K562 (cell line): Measurements from ENCODE around the gene ZNF709. TPM values are rescaled to one million over a fixed set of nuclear protein-coding genes. Genes with fewer than 3 reads are reported as not detected.

Experiments
- CHAMP1 ChIP-seq: fragments of 450-650 bp; IDR thresholded peaks from 2 replicates; pipeline ENCODE4 v1.6.1; 2016; ENCODE audit warnings: mild to moderate bottlenecking
- ID3 ChIP-seq, 2 experiments: fragments of 250-450 bp in 1 of 2; fragments of 450-650 bp in 1 of 2; sonication (Bioruptor Pico) in 1 of 2; IDR thresholded peaks; 2 replicates each; pipeline versions ENCODE4 v1.6.1 to v1.8.0; 2016 to 2021; ENCODE audit warnings: mild to moderate bottlenecking in 2 of 2, moderate library complexity in 2 of 2, missing compliant biosample characterization in 1 of 2, missing genetic modification characterization in 1 of 2
- MBD2 ChIP-seq: sonication (generic); IDR thresholded peaks from 2 replicates; pipeline ENCODE4 v1.6.1; 2016; ENCODE audit warnings: low read depth, borderline replicate concordance
- MYC ChIP-seq, 2 experiments: fragments of 250-450 bp in 1 of 2; sonication (Bioruptor Pico) in 1 of 2; IDR thresholded peaks; 2 replicates each; pipeline versions ENCODE4 v1.5.1 to v1.6.1; 2012 to 2021; ENCODE audit warnings: low read depth in 2 of 2, borderline replicate concordance in 1 of 2, improper control_type of control experiment in 1 of 2, low read length in 1 of 2, mild to moderate bottlenecking in 1 of 2, moderate library complexity in 1 of 2
- NRF1 ChIP-seq, 2 experiments: fragments of 450-650 bp; IDR thresholded peaks in 1 of 2; conservative IDR thresholded peaks in 1 of 2; 2 replicates each; pipeline ENCODE4 v1.6.1; 2014; ENCODE audit warnings: mild to moderate bottlenecking in 2 of 2
- POLR2G ChIP-seq: fragments of 200-400 bp; formaldehyde crosslinking; IDR thresholded peaks from 2 replicates; pipeline ENCODE4 v1.6.1; 2017; ENCODE audit warnings: low read depth, mild to moderate bottlenecking, antibody characterized with exemption, low read length, moderate library complexity
- PTBP1 ChIP-seq: fragments of 200-400 bp; formaldehyde crosslinking; IDR thresholded peaks from 2 replicates; pipeline ENCODE4 v1.6.1; 2017; ENCODE audit warnings: low read depth, low read length
- RREB1 ChIP-seq: fragments of 250-450 bp; sonication (Bioruptor Pico); IDR thresholded peaks from 2 replicates; pipeline ENCODE4 v1.4.0; 2020
- SNAPC5 ChIP-seq: fragments of 250-450 bp; sonication (Bioruptor Pico); IDR thresholded peaks from 2 replicates; pipeline ENCODE4 v1.8.0; 2021; ENCODE audit warnings: moderate library complexity, mild to moderate bottlenecking, inconsistent platforms
- SPI1 ChIP-seq: IDR thresholded peaks from 2 replicates; pipeline ENCODE4 v1.6.1; 2011; ENCODE audit warnings: low read depth, low read length, control low read depth, borderline replicate concordance
- SRSF3 ChIP-seq: fragments of 200-400 bp; formaldehyde crosslinking; IDR thresholded peaks from 2 replicates; pipeline ENCODE4 v1.6.1; 2016; ENCODE audit warnings: mild to moderate bottlenecking, low read length, moderate library complexity; ENCODE audit not compliant: insufficient read depth
- WHSC1 ChIP-seq: IDR thresholded peaks from one replicate; pipeline ENCODE4 v1.6.1; 2012; ENCODE audit warnings: low read length, control low read depth, inconsistent platforms
- ZNF121 ChIP-seq: sonication (generic); formaldehyde crosslinking; conservative IDR thresholded peaks from 2 replicates; pipeline ENCODE4 v1.8.0; 2022; ENCODE audit warnings: missing genetic modification reagents
- ZNF77 ChIP-seq: fragments of 250-450 bp; sonication (Bioruptor Pico); IDR thresholded peaks from 2 replicates; pipeline ENCODE4 v1.5.0; 2020
- polyA plus RNA-seq, 8 experiments: library from polyadenylated mRNA; depleted of rRNA in 4 of 8; stranded (reverse) in 5 of 8; unstranded in 3 of 8; fragments of >200 nt; fragmentation: Nextera tagmentation in 2 of 8; fragmentation: Illumina TruSeq in 1 of 8; extraction: Ambion mirVana in 2 of 8; extraction: Trizol in 1 of 8; gene quantifications; 2 replicates each; pipeline versions ENCODE4 v1.2.1 to v1.2.3, GENCODE V29; 2011 to 2014; ENCODE audit warnings: inconsistent platforms in 1 of 8, missing spikeins in 1 of 8
- total RNA-seq, 7 experiments: library from RNA; depleted of rRNA in 6 of 7; stranded (reverse); fragments of >200 nt in 6 of 7; fragmentation: Illumina TruSeq in 2 of 7; extraction: Trizol in 2 of 7; gene quantifications; 2 replicates each; pipeline versions ENCODE4 v1.2.1 to v1.2.3, GENCODE V29; 2011 to 2021; ENCODE audit warnings: low replicate concordance in 1 of 7

The ZNF709 gene
- total and polyA plus RNA-seq, 9 of the 15 experiments (the other 6 are each of a cell fraction or from before 2014, with no cell fraction given), result 0.07 to 0.69 (median 0.18) TPM

GRCh38 chr19:12484371-12485051, at the start of gene ZNF709 (continued):
- TF ChIP-seq RREB1 (CRISPR knock-in tag) (no peak), NRF1 (conservative IDR thresholded peaks at IDR 0.05 in 1 of 2, IDR thresholded peaks at IDR 0.05 in 1 of 2) (peak; percentile 77 to 82), PTBP1 (no peak), MBD2 (no peak), ZNF121 (CRISPR knock-in tag) (no peak), ZNF77 (CRISPR knock-in tag) (no peak), MYC (IDR thresholded peaks at IDR 0.05; ENCODE audit: low read depth, low read length) (no peak), MYC (CRISPR knock-in tag; IDR thresholded peaks at IDR 0.05; ENCODE audit: borderline replicate concordance, low read depth) (no peak), WHSC1 (no peak), ID3 (CRISPR knock-in tag; IDR thresholded peaks at IDR 0.05) (no peak), ID3 (tag; IDR thresholded peaks at IDR 0.05) (no peak), SPI1 (peak; percentile 81), CHAMP1 (no peak), SNAPC5 (CRISPR knock-in tag) (no peak), SRSF3 (no peak), POLR2G (0 out of 2 replicates have a peak, but pooled peaks have one; percentile 21)
